ENCODE measurements around the gene WASHC2C. TPM values are rescaled to one million over a fixed set of nuclear protein-coding genes. Genes with fewer than 3 reads are reported as not detected.
"Not testable (repeated sequence)": the region's sequence is repeated elsewhere in the genome, so short reads cannot be mapped to it uniquely, and the experiment has no call there.

WASHC2C gene, protein sequence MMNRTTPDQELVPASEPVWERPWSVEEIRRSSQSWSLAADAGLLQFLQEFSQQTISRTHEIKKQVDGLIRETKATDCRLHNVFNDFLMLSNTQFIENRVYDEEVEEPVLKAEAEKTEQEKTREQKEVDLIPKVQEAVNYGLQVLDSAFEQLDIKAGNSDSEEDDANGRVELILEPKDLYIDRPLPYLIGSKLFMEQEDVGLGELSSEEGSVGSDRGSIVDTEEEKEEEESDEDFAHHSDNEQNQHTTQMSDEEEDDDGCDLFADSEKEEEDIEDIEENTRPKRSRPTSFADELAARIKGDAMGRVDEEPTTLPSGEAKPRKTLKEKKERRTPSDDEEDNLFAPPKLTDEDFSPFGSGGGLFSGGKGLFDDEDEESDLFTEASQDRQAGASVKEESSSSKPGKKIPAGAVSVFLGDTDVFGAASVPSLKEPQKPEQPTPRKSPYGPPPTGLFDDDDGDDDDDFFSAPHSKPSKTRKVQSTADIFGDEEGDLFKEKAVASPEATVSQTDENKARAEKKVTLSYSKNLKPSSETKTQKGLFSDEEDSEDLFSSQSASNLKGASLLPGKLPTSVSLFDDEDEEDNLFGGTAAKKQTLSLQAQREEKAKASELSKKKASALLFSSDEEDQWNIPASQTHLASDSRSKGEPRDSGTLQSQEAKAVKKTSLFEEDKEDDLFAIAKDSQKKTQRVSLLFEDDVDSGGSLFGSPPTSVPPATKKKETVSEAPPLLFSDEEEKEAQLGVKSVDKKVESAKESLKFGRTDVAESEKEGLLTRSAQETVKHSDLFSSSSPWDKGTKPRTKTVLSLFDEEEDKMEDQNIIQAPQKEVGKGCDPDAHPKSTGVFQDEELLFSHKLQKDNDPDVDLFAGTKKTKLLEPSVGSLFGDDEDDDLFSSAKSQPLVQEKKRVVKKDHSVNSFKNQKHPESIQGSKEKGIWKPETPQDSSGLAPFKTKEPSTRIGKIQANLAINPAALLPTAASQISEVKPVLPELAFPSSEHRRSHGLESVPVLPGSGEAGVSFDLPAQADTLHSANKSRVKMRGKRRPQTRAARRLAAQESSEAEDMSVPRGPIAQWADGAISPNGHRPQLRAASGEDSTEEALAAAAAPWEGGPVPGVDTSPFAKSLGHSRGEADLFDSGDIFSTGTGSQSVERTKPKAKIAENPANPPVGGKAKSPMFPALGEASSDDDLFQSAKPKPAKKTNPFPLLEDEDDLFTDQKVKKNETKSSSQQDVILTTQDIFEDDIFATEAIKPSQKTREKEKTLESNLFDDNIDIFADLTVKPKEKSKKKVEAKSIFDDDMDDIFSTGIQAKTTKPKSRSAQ (N-terminal part only)
- 62.0 TPM for total RNA-seq
- long read RNA-seq, full-length matches to known transcripts, result 115 of 201 reads
- long read RNA-seq, partial matches to known transcripts, result 13 of 201 reads
- long read RNA-seq, other reads (novel, unspliced or antisense), result 73 of 201 reads

DNA sequence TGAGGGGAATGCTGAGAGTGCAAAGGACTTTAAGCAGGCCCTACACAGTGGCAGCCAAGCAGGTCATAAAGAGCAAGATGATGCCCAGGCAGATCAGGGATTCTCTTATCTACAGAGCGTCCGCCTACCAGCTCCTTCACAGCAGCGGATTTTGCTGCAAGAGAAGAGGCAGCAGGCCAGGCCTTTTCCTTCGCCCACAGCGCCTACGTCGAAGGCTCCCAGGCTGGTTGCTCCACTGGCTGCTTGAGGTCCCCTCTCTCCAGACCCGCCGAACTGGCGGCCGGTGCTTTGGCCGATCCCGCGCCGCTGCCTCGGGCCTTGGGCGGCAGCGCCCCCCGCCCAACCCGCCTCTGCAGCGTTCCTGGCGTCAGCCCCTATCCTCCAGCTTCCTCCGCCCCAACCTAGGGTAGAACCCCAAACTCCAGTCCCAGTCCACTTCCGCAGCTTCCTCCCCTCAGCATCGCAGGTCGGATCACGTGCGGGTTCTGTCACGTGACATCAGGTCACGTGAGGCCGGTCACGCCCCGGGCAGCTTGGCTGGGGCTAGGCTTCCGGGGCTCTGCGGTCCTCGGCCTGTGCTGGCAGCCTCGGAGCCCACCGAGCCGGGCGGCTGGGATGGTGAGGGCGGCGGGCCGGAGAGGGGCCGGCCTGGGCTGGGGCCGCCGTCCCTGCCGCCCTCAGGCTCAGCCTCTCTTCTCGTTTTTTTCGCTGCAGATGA is at the start of gene WASHC2C:
Gene WASHC2C (plus strand): TSS at position 564 of the 718 bp plus-strand sequence. CDS start 52 bp downstream, at position 616.
- peak; percentile 95 for DNase-seq
- H3K4me1 ChIP-seq; intact Hi-C loops (cut with DNase I); H3K9me3 ChIP-seq; H3K36me3 ChIP-seq; H3K27me3 ChIP-seq: not testable (repeated sequence)
- Histone ChIP-seq H3K4me3 (peak within 1 kb of the TSS; percentile 78), H3K27ac (peak within 1 kb of the TSS; percentile 78)
- peak; percentile 97 for ATAC-seq

DNA sequence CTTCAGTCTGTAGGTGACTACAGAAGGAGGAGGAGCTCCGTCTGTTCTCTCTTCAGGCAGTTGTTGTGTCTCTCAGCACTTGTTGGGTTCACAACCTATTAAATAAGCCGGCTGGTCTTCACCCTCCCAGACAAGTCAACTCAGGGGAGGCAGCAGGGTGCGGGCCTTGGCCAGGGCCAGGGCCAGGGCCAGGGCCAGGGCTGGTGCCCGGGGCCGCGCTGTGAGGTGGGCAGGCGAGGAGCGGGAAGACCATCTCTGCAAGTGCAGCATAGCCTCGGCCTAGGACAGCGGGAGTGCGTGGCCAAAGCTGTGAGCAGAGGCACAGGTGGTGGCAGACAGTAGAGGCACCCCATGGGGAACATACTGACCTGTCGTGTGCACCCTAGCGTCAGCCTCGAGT is 48.6 kb upstream of the WASHC2C start:
- H3K4me1 ChIP-seq; intact Hi-C loops (cut with DNase I); H3K27ac ChIP-seq; H3K36me3 ChIP-seq; DNase-seq; ATAC-seq; H3K4me3 ChIP-seq; H3K27me3 ChIP-seq; H3K9me3 ChIP-seq: not testable (repeated sequence)

DNA sequence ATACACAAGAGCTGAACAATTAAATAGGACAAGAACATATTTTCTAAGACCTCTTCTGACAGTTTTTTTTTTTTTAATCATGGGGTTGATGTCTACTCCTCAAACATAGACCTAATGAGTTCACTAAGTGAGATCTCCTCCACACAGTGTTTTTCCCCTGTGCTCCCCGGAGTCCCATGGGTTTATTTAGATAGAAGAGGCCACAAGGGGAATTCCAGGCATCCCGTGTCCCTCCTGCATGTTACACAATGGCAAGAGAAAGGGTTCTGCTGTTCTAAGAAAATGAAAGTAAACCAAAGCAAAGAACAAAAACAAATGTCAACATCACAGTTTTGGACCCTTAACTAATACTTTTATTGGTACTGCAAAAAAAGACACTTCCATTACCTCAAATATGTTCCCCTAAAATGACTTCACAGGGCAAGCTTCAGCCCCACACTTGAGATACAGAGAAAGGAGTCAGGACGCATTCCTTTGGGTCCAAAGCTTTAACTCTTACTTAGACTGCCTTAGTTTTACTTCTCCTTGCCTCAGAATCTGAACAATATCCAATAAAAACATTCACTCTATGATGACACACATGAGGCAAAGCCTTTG is 16.8 kb upstream of the WASHC2C start:
- intact Hi-C loops (cut with DNase I); H3K27me3 ChIP-seq; H3K27ac ChIP-seq; DNase-seq; H3K4me3 ChIP-seq; H3K4me1 ChIP-seq; H3K36me3 ChIP-seq; H3K9me3 ChIP-seq: not testable (repeated sequence)
- peak; percentile 63 for ATAC-seq

DNA sequence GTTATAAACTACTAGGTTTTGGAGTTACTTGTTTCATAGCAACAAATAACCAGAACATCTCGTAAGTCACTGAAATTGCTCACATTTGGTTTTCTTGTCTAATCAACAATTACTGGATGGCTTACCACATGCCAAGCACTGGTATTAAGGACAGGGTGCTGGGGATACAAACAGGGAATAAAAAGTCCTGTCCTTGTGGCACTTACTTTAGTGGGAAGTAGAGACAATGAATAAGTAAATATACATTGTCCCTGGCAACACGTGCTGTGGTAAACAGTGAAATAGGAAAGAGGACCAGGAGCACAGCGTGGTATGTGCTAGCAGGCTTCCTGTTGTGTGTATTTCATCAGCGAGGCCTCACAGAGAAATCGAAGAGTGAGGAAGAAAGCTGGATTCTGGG is 15.8 kb upstream of the WASHC2C start:
- H3K4me3 ChIP-seq; H3K27me3 ChIP-seq; H3K9me3 ChIP-seq; H3K27ac ChIP-seq; H3K4me1 ChIP-seq; DNase-seq; intact Hi-C loops (cut with DNase I); H3K36me3 ChIP-seq: not testable (repeated sequence)
- peak; percentile 45 for ATAC-seq

DNA sequence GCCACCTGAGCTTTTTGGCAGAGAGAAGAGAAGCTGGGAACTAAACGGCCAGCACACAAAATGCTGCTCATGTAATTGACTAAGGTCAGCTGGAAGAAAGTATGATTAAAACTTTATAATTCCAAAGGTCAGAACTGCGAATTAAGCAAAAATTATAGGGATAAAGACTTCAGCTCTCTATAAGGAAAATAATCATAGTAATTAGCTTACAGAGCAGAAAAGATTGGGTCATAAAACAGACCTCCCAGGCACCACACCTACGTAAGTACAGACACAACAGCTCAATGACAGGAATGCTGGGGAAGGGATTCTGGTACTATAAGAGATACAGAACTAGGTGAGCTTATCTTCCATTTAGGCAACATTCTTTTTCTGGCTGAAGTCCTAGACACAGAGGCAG is 10.0 kb upstream of the WASHC2C start:
- ATAC-seq; H3K9me3 ChIP-seq; H3K4me1 ChIP-seq; DNase-seq; H3K36me3 ChIP-seq; H3K27me3 ChIP-seq; H3K4me3 ChIP-seq; intact Hi-C loops (cut with DNase I); H3K27ac ChIP-seq: not testable (repeated sequence)

DNA sequence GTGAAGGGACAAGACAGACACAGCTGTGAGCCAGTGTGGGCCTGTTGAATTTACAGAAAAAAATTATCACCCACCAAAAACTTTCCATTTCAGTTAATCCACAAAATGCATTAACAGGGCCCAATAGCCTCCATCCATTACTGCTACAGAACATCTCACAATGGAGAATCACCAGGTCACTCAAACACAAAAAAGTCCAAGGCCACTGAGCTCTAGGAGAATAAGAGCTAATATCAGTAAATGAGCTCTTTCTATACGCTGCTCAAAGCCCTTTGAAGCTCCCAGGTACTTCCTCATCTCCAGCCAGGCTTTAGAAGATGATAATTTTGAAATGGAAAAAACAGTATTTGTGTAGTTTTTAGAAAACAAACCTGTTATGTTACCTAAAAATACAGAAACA is 9.4 kb upstream of the WASHC2C start:
- H3K4me1 ChIP-seq; ATAC-seq; H3K27me3 ChIP-seq; H3K9me3 ChIP-seq; H3K27ac ChIP-seq; DNase-seq; intact Hi-C loops (cut with DNase I); H3K4me3 ChIP-seq; H3K36me3 ChIP-seq: not testable (repeated sequence)

DNA sequence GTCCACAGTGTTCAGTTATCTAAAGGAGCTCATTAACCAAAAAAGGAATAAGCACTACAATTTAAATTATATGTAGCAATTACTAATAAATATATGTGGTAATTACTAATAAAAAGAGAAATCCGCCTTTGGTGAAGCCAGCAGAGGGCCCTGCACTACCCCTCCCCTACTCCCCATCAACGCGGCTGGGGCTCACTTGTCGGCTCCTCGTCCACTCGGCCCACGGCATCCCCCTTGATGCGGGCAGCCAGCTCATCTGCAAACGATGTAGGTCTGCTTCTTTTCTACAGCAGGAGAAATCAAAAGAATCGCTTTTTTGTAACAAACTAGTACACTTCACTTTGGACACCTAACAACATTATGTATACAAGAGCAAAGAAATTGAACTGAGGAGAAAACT is 5.6 kb upstream of the WASHC2C start:
- H3K4me1 ChIP-seq; H3K4me3 ChIP-seq; H3K27ac ChIP-seq; intact Hi-C loops (cut with DNase I); H3K27me3 ChIP-seq; H3K36me3 ChIP-seq; ATAC-seq; H3K9me3 ChIP-seq; DNase-seq: not testable (repeated sequence)

DNA sequence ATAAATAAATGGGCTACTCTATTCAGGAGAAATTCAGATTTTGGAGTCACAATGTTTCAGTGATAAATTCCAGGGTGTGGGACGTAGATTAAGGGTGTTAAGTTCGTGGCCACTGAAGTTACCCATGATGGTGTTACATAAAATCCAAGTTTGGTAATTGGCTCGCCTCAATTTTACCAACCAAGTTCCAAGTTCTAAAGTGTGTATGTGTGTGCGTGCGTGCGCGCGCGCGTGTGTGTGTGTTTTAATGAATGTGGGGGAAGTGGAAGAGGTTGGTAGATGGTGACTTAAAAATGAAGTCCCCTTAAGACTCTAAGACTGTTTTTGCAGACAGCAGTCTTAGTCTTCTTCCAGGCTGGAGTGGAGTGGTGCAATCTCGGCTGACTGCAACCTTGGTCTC is 3.2 kb upstream of the WASHC2C start:
- H3K27ac ChIP-seq; H3K9me3 ChIP-seq; H3K4me1 ChIP-seq; intact Hi-C loops (cut with DNase I); DNase-seq; H3K36me3 ChIP-seq; H3K27me3 ChIP-seq; ATAC-seq; H3K4me3 ChIP-seq: not testable (repeated sequence)

DNA sequence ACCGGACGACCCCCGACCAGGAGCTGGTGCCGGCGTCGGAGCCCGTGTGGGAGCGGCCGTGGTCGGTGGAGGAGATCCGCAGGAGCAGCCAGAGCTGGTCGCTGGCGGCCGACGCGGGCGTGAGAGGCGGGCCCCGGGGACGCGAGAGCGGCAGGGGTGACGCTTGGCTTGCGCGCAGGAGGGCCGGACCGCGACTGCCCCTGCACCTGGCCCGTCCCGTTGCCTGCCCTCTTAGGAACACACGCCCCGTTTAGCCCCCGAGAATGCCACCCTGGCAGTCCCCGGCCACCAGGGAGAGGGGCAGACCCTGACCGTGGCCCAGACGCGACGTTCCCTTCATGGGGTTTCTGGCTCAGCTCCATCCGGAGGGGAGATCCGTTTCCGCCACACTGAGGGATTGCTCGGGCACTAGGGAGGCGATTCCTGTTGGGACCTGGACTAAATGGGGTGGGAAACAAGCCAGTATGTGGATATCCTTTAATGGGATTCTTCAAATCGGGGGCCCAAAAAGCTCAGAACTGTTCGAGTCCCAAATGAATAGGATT is 427 bp downstream of the WASHC2C start:
- H3K36me3 ChIP-seq; H3K9me3 ChIP-seq; intact Hi-C loops (cut with DNase I); H3K4me1 ChIP-seq; H3K27me3 ChIP-seq; DNase-seq: not testable (repeated sequence)
- peak; percentile 86 for ATAC-seq
- peak overlapping the region; percentile 78 for H3K27ac ChIP-seq
- H3K4me3 ChIP-seq, result peak overlapping the region; percentile 78

DNA sequence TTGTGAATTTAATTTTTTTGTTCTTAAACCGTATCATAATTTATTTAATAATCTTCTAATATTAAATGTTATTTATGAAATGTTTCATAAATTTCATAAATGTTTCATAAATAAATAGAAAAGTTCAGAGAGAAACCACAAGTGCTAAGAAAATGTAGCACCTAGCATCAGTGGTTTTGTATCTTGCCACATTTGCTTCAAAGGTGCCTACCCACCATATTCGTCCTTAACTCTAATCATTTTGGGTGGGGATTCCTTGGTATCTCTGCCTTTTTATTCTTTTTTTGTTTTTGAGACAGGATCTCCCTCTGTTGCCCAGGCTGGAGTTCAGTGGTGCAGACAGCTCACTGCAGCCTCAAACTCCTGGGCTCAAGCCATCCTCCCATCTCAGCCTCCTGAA is 7.4 kb downstream of the WASHC2C start:
- H3K36me3 ChIP-seq; H3K4me1 ChIP-seq; H3K27me3 ChIP-seq; DNase-seq; H3K27ac ChIP-seq; H3K4me3 ChIP-seq; intact Hi-C loops (cut with DNase I); H3K9me3 ChIP-seq; ATAC-seq: not testable (repeated sequence)
